Smooth muscle cell (in vitro differentiated cells): ENCODE data around the gene FASTKD1. TPM values are rescaled to one million over a fixed set of nuclear protein-coding genes. Genes with fewer than 3 reads are reported as not detected.

Experiments
- DNase-seq: peaks from one replicate; lab custom pipeline; 2025; ENCODE audit not compliant: unreplicated experiment; lab: John Stamatoyannopoulos, UW
- H2AFZ ChIP-seq: fragments of 200-600 bp; sonication (generic); 2 replicates; pipeline ENCODE4 v1.6.0; 2016; ENCODE audit warnings: antibody characterized with exemption, low read depth, mild to moderate bottlenecking
- H3F3A ChIP-seq: fragments of 200-600 bp; sonication (generic); 2 replicates; pipeline ENCODE4 v1.6.0; 2017; ENCODE audit warnings: antibody characterized with exemption, low read depth
- H3K27ac ChIP-seq: fragments of 200-600 bp; sonication (generic); 2 replicates; pipeline ENCODE4 v1.5.1; 2016; ENCODE audit warnings: low read depth, mild to moderate bottlenecking
- H3K27me3 ChIP-seq: fragments of 200-600 bp; sonication (generic); 2 replicates; pipeline ENCODE4 v1.6.1; 2016; ENCODE audit warnings: low read depth, mild to moderate bottlenecking
- H3K36me3 ChIP-seq: fragments of 200-600 bp; sonication (generic); 2 replicates; pipeline ENCODE4 v1.5.1; 2016; ENCODE audit warnings: low read depth
- H3K4me1 ChIP-seq: fragments of 200-600 bp; sonication (generic); 2 replicates; pipeline ENCODE4 v1.5.1; 2016; ENCODE audit warnings: low read depth
- H3K4me2 ChIP-seq: fragments of 200-600 bp; sonication (generic); 2 replicates; pipeline ENCODE4 v1.6.0; 2016; ENCODE audit warnings: mild to moderate bottlenecking
- H3K4me3 ChIP-seq: fragments of 200-600 bp; sonication (generic); 2 replicates; pipeline ENCODE4 v1.5.1; 2016; ENCODE audit warnings: mild to moderate bottlenecking
- H3K79me2 ChIP-seq: fragments of 200-600 bp; sonication (generic); 2 replicates; pipeline ENCODE4 v1.6.0; 2016; ENCODE audit warnings: low read depth, mild to moderate bottlenecking
- H3K9ac ChIP-seq: fragments of 200-600 bp; sonication (generic); 2 replicates; pipeline ENCODE4 v1.6.0; 2016; ENCODE audit warnings: low read depth
- H3K9me3 ChIP-seq: fragments of 200-600 bp; sonication (generic); replicated peaks from 2 replicates; pipeline ENCODE4 v1.5.1; 2016; ENCODE audit warnings: low read depth
- H4K20me1 ChIP-seq: fragments of 200-600 bp; sonication (generic); 2 replicates; pipeline ENCODE4 v1.6.0; 2016; ENCODE audit warnings: low read depth
- CTCF ChIP-seq: fragments of 200-600 bp; sonication (generic); IDR thresholded peaks from 2 replicates; pipeline ENCODE4 v1.5.1; 2017; ENCODE audit warnings: borderline replicate concordance, mild to moderate bottlenecking, antibody characterized with exemption; ENCODE audit not compliant: insufficient read depth, poor library complexity, severe bottlenecking
- WGBS: methylation state at CpG from one replicate; pipeline ENCODE4 v1.1.7; 2016; ENCODE audit warnings: low lambda C conversion rate; 5-methylcytosine and 5-hydroxymethylcytosine counted together
- polyA plus RNA-seq: library from polyadenylated mRNA; unstranded; fragments of >200 nt; fragmentation: Nextera tagmentation; extraction: Ambion mirVana; gene quantifications from 2 replicates; pipeline ENCODE4 v1.2.1, GENCODE V29; 2016
- total RNA-seq: library from RNA; depleted of rRNA; stranded (reverse); fragments of >200 nt; gene quantifications from 2 replicates; pipeline ENCODE4 v1.2.3, GENCODE V29; 2014

Gene FASTKD1
- total and polyA plus RNA-seq, 2 experiments from 2014 or later: 17.2 to 26.3 TPM

- H3K4me1 ChIP-seq: no peaks in the 10 kb centered on the region
- H4K20me1 ChIP-seq: no peaks in the 10 kb centered on the region
- no peak overlapping the region for H3K27ac ChIP-seq
- H3K9ac ChIP-seq: no peak overlapping the region
- no peaks in the 10 kb centered on the region for H3K27me3 ChIP-seq
- no peak overlapping the region for H3K4me2 ChIP-seq
- no peaks in the 10 kb centered on the region for H3F3A ChIP-seq
- no peak overlapping the region for H3K4me3 ChIP-seq
- no peaks in the 10 kb centered on the region for H3K79me2 ChIP-seq
- H2AFZ ChIP-seq: no peak overlapping the region
- no peak for TF ChIP-seq CTCF
- DNase-seq: no peak
- no peaks in the 10 kb centered on the region for H3K36me3 ChIP-seq
- H3K9me3 ChIP-seq: no peaks in the 10 kb centered on the region
Measured at GRCh38 chr2:169486487-169486886, 87.2 kb downstream of the FASTKD1 start.

GRCh38 chr2:169485650-169486138 is 88.0 kb downstream of the FASTKD1 start:
- no peak for DNase-seq
- Histone ChIP-seq H2AFZ (no peak overlapping the region), H3F3A (no peaks in the 10 kb centered on the region), H3K27me3 (no peaks in the 10 kb centered on the region), H3K4me2 (no peak overlapping the region), H4K20me1 (no peaks in the 10 kb centered on the region), H3K4me1 (no peaks in the 10 kb centered on the region), H3K9me3 (no peaks in the 10 kb centered on the region), H3K27ac (no peak overlapping the region), H3K36me3 (no peaks in the 10 kb centered on the region), H3K4me3 (no peak overlapping the region), H3K9ac (no peak overlapping the region), H3K79me2 (no peaks in the 10 kb centered on the region)
- 100% methylated on average over 1 of the region's 1 CpG for WGBS
- TF ChIP-seq CTCF: no peak

GRCh38 chr2:169480079-169480465 is 93.6 kb downstream of the FASTKD1 start:
- H3K4me3 ChIP-seq: peak overlapping the region; percentile 63
- H4K20me1 ChIP-seq: no peaks in the 10 kb centered on the region
- no peak for DNase-seq
- H3F3A ChIP-seq: no peaks in the 10 kb centered on the region
- no peaks in the 10 kb centered on the region for H3K9me3 ChIP-seq
- no peak overlapping the region for H3K27ac ChIP-seq
- peak overlapping the region; percentile 89 for H3K4me2 ChIP-seq
- H3K9ac ChIP-seq: peak overlapping the region; percentile 39
- peak overlapping the region; percentile 91 for H2AFZ ChIP-seq
- WGBS: 46% methylated on average over 9 of the region's 9 CpGs
- H3K4me1 ChIP-seq: peaks cover 5% of the 10 kb centered on the region
- H3K27me3 ChIP-seq: no peaks in the 10 kb centered on the region
- no peaks in the 10 kb centered on the region for H3K36me3 ChIP-seq
- H3K79me2 ChIP-seq: no peaks in the 10 kb centered on the region
- TF ChIP-seq CTCF: no peak

Other genes starting within 250 kb of the FASTKD1 start
- gene LRP2, start 211.3 kb downstream of the FASTKD1 start, total RNA-seq: 0.76 and 2.7 TPM in 2 replicates
- not detected in 2 replicates for gene LRP2, start 211.3 kb downstream of the FASTKD1 start, polyA plus RNA-seq
- 4.3 and 4.5 TPM in 2 replicates for gene BBS5, start 94.4 kb downstream of the FASTKD1 start, total RNA-seq
- 3.6 and 5.4 TPM in 2 replicates for gene BBS5, start 94.4 kb downstream of the FASTKD1 start, polyA plus RNA-seq
- gene KLHL41, start 64.2 kb downstream of the FASTKD1 start, total RNA-seq: not detected in 2 replicates
- 0.95 TPM in 1 of 2 replicates, not detected in the other for gene KLHL41, start 64.2 kb downstream of the FASTKD1 start, polyA plus RNA-seq
- 32.2 and 34.4 TPM in 2 replicates for gene PPIG, start 10.5 kb upstream of the FASTKD1 start, total RNA-seq
- gene PPIG, start 10.5 kb upstream of the FASTKD1 start, polyA plus RNA-seq: 51.1 and 53.0 TPM in 2 replicates
- 0.13 and 0.45 TPM in 2 replicates for gene CFAP210, start 120.5 kb upstream of the FASTKD1 start, total RNA-seq
- not detected in 2 replicates for gene CFAP210, start 120.5 kb upstream of the FASTKD1 start, polyA plus RNA-seq
- gene PHOSPHO2, start 120.6 kb upstream of the FASTKD1 start, total RNA-seq: 0.45 and 1.4 TPM in 2 replicates
- gene PHOSPHO2, start 120.6 kb upstream of the FASTKD1 start, polyA plus RNA-seq: 0.74 and 0.86 TPM in 2 replicates
- 1.1 and 2.9 TPM in 2 replicates for gene KLHL23, start 160.0 kb upstream of the FASTKD1 start, total RNA-seq
- gene KLHL23, start 160.0 kb upstream of the FASTKD1 start, polyA plus RNA-seq: 1.2 and 2.3 TPM in 2 replicates
- 95.8 and 99.1 TPM in 2 replicates for gene SSB, start 225.0 kb upstream of the FASTKD1 start, total RNA-seq
- 91.5 and 132 TPM in 2 replicates for gene SSB, start 225.0 kb upstream of the FASTKD1 start, polyA plus RNA-seq